ENCODE data around the gene ARHGEF17.

The ARHGEF17 gene

DNA sequence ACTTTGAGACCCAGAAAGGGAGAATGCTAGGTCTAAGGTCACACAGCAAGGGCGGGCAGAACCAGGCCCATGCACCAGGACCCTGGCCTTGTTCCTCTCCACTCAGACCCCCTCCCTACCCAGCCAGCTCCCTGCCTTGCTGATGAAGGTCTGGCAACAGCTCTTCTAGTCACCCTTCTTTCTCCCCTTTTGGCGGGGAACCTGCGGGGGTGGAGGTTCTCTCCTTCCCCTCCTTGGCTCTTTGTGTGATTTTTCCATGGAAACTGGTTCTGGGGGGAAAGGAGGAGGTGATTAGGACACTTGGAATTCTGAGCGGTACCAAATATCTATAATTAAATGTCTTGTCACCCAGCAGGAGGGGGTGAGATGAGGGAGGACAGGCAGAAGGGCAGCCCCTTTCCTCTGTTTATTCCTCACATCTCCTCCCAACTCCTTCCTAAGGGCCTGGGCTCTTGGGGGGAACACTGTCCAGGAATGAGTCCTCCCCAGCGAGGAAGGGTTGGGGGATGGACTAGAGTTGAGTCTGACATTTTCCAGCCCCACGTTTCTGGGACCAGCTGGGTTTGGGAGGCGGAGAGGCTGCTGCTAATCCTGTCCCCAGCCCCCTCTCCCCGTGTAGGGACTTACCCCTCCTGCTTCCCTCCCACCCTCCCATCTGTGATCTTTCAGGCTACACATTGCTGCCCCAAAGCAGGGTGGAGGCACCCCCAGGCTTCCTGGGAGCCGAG, 7.4 kb downstream of the ARHGEF17 start:
- no peak for DNase-seq

- DNase-seq, result no peak
Measured at GRCh38 chr11:73316422-73316821, 8.3 kb downstream of the ARHGEF17 start.

DNA sequence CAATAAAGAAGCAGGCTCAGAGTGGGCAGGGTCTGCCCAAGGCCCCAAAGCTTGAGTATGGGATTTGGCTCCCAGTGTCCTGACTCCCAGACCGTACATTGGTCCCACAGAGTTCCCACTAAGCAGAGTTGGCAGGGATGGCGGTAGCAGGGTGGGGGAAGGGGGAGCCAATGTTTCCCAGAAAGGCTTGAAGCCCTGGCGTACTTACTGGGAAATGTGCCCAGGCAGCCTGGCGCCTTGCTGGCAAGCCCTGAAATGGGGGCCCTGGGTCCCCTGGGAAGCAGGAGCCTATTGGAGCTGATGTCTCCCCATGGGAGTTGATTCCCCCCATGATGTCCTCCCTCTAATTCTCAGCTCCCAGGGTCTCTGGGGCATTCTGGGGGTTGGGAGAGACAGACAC, 9.3 kb downstream of the ARHGEF17 start:
- DNase-seq, result no peak

DNA sequence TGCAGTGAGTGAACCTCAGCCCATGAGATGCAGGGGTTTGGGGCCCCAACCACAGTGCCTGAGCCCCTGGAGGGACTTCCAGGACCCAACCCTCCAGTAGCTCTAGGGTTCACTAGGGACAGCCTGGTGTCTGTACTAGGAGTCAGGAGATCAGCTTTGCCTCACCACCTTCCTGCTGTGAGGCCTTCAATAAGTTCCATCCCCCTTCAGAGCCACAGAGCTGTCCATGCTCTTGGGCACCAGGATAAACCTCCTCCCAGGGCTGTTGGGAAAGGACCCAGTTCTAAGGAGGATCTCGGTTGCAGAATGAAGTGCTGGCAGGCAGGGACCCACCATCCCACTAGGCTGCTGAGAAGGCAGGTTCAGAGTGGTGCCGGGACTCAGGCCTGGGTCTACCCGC, 9.7 kb downstream of the ARHGEF17 start:
- DNase-seq, result no peak

- DNase-seq, result no peak
Measured at GRCh38 chr11:73318501-73319011, 10.5 kb downstream of the ARHGEF17 start.

- no peak for DNase-seq
Measured at GRCh38 chr11:73320763-73321603, 12.9 kb downstream of the ARHGEF17 start.

GRCh38 chr11:73321604-73322381, 13.7 kb downstream of the ARHGEF17 start:
- DNase-seq, result peak; percentile 42

GRCh38 chr11:73322382-73323306, 14.6 kb downstream of the ARHGEF17 start:
- DNase-seq, result no peak

DNA sequence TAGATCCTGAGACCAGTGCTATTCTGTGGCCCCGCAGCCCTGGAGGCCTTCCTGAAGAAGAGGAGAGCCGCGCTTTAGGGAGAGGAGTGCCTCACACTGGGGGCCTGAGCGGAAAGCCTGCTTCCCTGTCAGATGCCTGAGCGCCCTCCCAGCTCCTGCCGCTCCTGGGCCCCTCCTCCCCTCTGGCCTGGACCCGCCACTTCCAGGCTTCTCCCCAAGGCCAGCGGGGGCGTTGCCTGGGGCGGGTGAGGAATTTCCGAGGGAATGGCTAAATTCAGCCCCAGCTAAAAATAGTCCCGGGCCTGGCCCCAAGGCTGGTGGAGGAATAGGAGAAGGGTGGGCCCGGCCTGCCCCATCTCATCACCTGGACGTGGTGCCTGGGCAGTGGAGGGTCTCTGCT, 15.4 kb downstream of the ARHGEF17 start:
- no peak for DNase-seq

- DNase-seq, result no peak
Measured at GRCh38 chr11:73324116-73324515, 16.0 kb downstream of the ARHGEF17 start.

- no peak for DNase-seq
Measured at GRCh38 chr11:73324665-73325035, 16.6 kb downstream of the ARHGEF17 start.

DNA sequence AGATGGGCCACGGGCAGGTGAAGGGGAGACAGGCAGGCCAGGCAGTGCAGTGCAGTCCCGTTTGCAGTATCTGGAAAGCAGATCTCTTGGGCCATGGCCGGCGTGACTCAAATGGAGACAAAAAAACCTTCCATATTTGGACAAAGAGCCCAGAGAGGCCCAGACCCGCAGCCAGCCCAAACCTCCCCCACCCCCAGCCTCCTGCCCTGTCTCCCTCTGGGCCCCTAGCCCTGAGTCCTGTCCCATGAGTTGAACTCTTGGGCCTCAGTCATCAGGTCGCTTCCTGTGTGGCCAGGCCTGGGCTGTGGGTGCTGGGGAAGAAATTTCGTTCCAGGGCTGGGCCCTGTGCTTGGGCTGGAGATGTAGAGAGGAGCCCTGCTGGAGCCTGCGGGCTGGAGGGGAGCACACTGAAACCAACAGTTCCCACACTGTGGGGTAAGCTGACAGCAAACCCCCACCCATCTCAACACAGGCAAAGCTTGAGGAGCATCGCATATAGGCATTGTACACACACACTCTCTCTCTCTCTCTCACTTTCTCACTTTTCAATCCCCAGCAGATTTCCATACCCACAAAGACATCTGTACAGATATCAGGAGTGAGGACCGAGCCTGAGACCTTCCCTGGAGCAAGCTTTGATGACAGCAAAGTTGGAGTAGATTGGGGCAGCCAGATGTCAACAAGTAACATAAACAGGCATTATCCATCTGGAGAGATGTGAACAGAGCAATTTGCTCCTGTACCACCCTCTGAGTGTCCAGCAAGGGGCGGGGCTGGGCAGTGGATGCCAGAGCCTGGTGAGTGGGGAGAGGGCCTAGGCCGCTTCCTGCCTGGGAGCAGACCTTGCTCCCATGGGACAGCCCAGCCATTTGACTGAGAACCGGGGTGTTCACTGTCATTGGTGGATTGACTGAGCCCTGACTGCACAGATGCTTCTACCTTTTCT, 17.2 kb downstream of the ARHGEF17 start:
- no peak for DNase-seq

DNA sequence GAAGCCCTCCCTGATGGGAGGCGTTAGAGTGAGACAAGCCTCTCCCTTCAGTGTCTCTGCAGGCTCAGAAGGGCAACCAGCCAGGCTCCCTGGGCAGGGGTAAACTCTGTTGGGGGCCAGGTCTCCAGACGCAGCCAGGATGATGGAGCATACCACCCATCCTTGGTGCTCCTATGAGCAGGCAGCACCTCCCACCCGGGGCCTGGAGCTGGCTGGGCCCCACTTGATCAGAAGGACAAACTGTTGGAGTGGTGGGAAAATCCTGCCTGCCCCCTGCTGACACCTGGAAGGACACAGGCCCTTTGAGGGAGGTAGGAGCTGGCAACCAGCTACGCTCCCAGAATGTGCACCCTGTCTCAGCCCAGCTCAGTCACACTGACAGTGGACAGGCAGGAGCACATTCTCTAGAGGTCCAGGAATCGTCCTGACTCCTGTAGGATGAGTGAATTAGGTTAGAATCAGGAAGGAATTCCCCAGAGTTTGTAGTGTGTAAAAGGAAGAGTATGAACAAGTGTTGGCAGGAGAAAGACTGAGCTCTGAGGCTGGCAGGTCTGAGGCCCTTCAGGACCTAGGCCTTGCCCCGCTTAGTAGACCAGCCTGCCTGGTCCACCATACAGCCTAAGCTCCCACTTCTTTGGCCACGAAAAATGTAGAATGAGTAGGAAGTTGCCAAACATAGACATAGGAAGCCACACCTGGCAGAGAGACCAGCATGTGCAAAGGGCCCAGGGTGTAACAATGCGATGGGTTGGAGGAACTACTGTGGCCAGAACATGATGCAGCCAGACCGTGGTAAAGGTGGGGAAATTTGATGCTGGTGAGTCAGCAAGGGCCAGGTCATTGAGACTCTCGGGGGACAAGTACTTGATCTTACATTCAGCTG, 19.1 kb downstream of the ARHGEF17 start:
- no peak for DNase-seq

- no peak for DNase-seq
Measured at GRCh38 chr11:73327812-73328364, 19.8 kb downstream of the ARHGEF17 start.

GRCh38 chr11:73330569-73331093, 22.6 kb downstream of the ARHGEF17 start:
- DNase-seq, result no peak

GRCh38 chr11:73331138-73331916, 23.3 kb downstream of the ARHGEF17 start:
- DNase-seq, result no peak

DNA sequence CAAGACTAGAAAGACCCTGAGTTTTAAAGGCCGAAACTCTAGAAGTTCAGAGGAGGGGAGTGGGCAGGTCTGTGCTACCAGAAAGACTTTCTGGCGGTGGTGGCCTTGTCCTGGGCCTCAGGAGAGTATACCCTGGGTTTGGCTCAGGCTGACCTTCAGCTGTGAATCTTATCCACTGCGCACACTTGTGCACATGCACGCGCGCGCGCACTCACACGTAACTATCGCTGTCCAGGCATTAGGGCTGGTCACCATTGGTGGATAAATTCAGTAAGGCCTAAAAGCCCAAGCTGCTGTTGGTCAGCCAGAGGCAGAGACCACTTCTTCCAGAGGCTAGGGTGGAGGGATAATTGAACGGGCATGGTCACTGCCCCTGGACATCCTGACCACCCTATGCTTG, 25.1 kb downstream of the ARHGEF17 start:
- no peak for DNase-seq

DNA sequence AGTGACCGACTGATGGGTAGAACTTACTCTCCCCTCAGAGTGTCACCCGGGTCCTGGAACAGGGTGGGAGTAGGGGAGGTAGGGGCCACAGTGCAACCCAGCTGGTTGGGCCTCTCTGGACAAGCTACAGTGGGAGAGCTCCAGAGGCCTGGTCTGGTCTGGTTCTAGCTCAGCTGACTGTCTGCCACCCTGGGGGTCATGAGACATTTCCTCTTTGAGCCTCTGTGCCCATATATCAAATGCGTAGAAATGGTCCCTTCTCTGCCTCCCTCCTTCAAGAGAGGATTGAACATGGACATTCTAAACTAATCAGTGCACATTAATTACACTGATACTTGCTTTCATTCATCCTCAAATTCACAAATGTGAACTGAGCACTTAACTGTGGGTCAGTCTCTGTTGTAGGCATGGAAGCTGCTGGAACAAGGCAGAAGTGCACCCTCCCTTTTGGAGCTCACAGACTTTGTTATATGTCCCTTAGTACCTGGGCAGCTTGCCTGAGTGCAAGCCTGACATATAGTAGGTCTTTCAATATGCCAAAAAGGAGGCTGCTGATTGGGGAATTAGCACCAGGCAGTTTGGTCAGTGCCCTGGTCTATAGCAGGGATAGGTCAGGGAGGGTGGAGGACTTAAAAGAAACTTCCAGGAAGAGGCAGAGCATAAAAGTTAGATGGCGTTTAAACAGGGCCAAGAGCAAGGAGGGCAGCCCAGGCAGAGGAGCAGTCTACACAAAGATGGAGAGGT, 25.7 kb downstream of the ARHGEF17 start:
- no peak for DNase-seq

Measured in COR-L47 (cell line).